WTC11 (cell line): Measurements from ENCODE around the gene AQP4. TPM values are rescaled to one million over a fixed set of nuclear protein-coding genes. Genes with fewer than 3 reads are reported as not detected.

ENCODE experiments used
- ATAC-seq: fragments of 200-7000 bp; cut with Tn5 transposase; 2 replicates; pipeline ENCODE4 v1.10.0; 2021; ENCODE audit warnings: mild to moderate bottlenecking, moderate library complexity
- CTCF ChIA-PET: fragments of 300-600 bp; sonication (Branson Sonifier 250); formaldehyde crosslinking; loops from one replicate; lab custom pipeline; 2021; ENCODE audit warnings: antibody characterized with exemption; lab: Charles Lee
- POLR2A ChIA-PET: fragments of 350-600 bp; sonication (Branson Sonifier 250); formaldehyde crosslinking; loops from one replicate; lab custom pipeline; 2021; ENCODE audit warnings: antibody characterized with exemption; lab: Charles Lee
- DNase-seq: peaks from one replicate; pipeline ENCODE4 v3.0.0; 2021; ENCODE audit warnings: low spot score
- H3K27ac Mint-ChIP-seq: 2 replicates; pipeline ENCODE4 v1.8.0; 2021; ENCODE audit warnings: mixed read lengths
- H3K27me3 Mint-ChIP-seq: 2 replicates; pipeline ENCODE4 v1.8.0; 2021; ENCODE audit warnings: low read depth, mild to moderate bottlenecking, moderate library complexity, mixed read lengths
- H3K36me3 Mint-ChIP-seq: 2 replicates; pipeline ENCODE4 v1.8.0; 2021; ENCODE audit warnings: mixed read lengths
- H3K4me1 Mint-ChIP-seq: 2 replicates; pipeline ENCODE4 v1.8.0; 2022; ENCODE audit warnings: mixed read lengths
- H3K4me3 Mint-ChIP-seq: 2 replicates; pipeline ENCODE4 v1.8.0; 2021; ENCODE audit warnings: mild to moderate bottlenecking, moderate library complexity, mixed read lengths
- H3K9me3 Mint-ChIP-seq: 2 replicates; pipeline ENCODE4 v1.8.0; 2021; ENCODE audit warnings: mixed read lengths
- FOXJ3 ChIP-seq: sonication (generic); formaldehyde crosslinking; IDR thresholded peaks from 2 replicates; pipeline ENCODE4 v1.9.0; 2021; ENCODE audit warnings: missing genetic modification reagents, mild to moderate bottlenecking, borderline replicate concordance
- GABPB1 ChIP-seq: sonication (generic); formaldehyde crosslinking; IDR thresholded peaks from 2 replicates; pipeline ENCODE4 v1.8.1; 2023; ENCODE audit warnings: mild to moderate bottlenecking, missing genetic modification reagents
- MYBL2 ChIP-seq: sonication (generic); formaldehyde crosslinking; IDR thresholded peaks from 2 replicates; pipeline ENCODE4 v1.8.1; 2023; ENCODE audit warnings: mild to moderate bottlenecking, moderate library complexity, missing genetic modification reagents
- NR1H2 ChIP-seq: sonication (generic); formaldehyde crosslinking; IDR thresholded peaks from 2 replicates; pipeline ENCODE4 v1.9.0; 2021; ENCODE audit warnings: mild to moderate bottlenecking, moderate library complexity, missing genetic modification reagents
- TP53 ChIP-seq: sonication (generic); formaldehyde crosslinking; IDR thresholded peaks from 2 replicates; pipeline ENCODE4 v1.8.1; 2023; ENCODE audit warnings: mild to moderate bottlenecking, missing genetic modification reagents
- ZNF138 ChIP-seq: sonication (generic); formaldehyde crosslinking; conservative IDR thresholded peaks from 2 replicates; pipeline ENCODE4 v1.8.1; 2022; ENCODE audit warnings: mild to moderate bottlenecking, moderate library complexity, missing genetic modification reagents
- ZNF317 ChIP-seq: sonication (generic); formaldehyde crosslinking; IDR thresholded peaks from 2 replicates; pipeline ENCODE4 v1.8.1; 2023; ENCODE audit warnings: low read depth, mild to moderate bottlenecking, moderate library complexity, missing genetic modification reagents, borderline replicate concordance
- ZNF396 ChIP-seq: fragments of 250-450 bp; sonication (Bioruptor Pico); IDR thresholded peaks from 2 replicates; pipeline ENCODE4 v1.8.0; 2021; ENCODE audit warnings: mild to moderate bottlenecking, moderate library complexity, borderline replicate concordance
- ZNF425 ChIP-seq: fragments of 250-450 bp; sonication (Bioruptor Pico); conservative IDR thresholded peaks from 2 replicates; pipeline ENCODE4 v1.9.0; 2021; ENCODE audit warnings: mild to moderate bottlenecking
- total RNA-seq: library from RNA; stranded (reverse); gene quantifications from 3 replicates; pipeline ENCODE4 v1.2.3, GENCODE V29; 2021
- TF ChIP-seq, protein P1 (sequence below): sonication (generic); formaldehyde crosslinking; IDR thresholded peaks from 2 replicates; pipeline ENCODE4 v1.8.1; 2022; ENCODE audit warnings: low read depth, missing genetic modification reagents, borderline replicate concordance
- TF ChIP-seq, protein P2 (sequence below): sonication (generic); formaldehyde crosslinking; IDR thresholded peaks from 2 replicates; pipeline ENCODE4 v1.8.0; 2023; ENCODE audit warnings: missing genetic modification reagents, mild to moderate bottlenecking, borderline replicate concordance
- TF ChIP-seq, protein P3 (sequence below): fragments of 250-450 bp; sonication (Bioruptor Pico); IDR thresholded peaks from 2 replicates; pipeline ENCODE4 v1.9.0; 2021; ENCODE audit warnings: moderate library complexity, mild to moderate bottlenecking, inconsistent platforms, borderline replicate concordance
- TF ChIP-seq, protein P4 (sequence below): sonication (generic); formaldehyde crosslinking; IDR thresholded peaks from 2 replicates; pipeline ENCODE4 v1.8.0; 2022; ENCODE audit warnings: mild to moderate bottlenecking, missing genetic modification reagents

Gene AQP4
- total RNA-seq, 1 experiment from 2014 or later, result 4.5 TPM

DNA sequence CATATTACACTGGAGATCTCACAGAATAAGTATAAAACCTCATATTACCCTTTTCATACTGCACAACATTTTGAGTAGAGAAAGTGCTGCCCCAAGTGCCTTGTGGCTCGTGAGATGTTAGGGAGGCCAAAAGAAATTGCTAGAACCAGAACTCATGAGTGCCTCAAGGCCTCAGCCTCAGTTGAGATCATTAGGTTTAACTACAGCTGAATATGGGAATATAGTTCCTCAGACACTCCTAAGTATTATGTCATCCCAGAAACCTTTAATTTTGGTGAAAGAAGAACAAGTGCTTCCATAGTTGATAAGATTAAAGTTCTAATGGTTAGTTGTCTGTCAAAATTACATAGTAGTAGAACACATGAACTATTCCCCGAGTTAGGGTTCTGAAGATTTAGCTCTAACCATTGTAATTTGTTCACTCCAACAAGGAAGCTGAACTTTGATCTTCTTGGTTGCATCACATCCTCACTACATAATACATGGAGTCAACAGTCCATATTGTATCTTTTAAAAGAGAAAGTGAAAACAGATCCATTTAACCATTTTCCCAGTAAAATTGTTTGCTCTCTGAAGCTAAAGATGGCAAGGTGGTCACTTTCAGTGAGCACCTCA is 9.6 kb upstream of the AQP4 start:
- DNase-seq, result no peak
- ChIA-PET CTCF (no interaction called here), POLR2A (no interaction called here)
- no peak overlapping the region for H3K27ac Mint-ChIP-seq
- peaks cover 5% of the 10 kb centered on the region; the same call in 1 of the 2 replicates for H3K36me3 Mint-ChIP-seq
- no peak for ATAC-seq
- no peak overlapping the region for H3K4me3 Mint-ChIP-seq
- no peaks in the 10 kb centered on the region; the same call in 1 of the 2 replicates for H3K27me3 Mint-ChIP-seq
- TF ChIP-seq MYBL2 (CRISPR knock-in tag) (no peak), GABPB1 (CRISPR knock-in tag) (peak; percentile 73; the same call in 1 of the 2 replicates)
- TF ChIP-seq, protein P1, sequence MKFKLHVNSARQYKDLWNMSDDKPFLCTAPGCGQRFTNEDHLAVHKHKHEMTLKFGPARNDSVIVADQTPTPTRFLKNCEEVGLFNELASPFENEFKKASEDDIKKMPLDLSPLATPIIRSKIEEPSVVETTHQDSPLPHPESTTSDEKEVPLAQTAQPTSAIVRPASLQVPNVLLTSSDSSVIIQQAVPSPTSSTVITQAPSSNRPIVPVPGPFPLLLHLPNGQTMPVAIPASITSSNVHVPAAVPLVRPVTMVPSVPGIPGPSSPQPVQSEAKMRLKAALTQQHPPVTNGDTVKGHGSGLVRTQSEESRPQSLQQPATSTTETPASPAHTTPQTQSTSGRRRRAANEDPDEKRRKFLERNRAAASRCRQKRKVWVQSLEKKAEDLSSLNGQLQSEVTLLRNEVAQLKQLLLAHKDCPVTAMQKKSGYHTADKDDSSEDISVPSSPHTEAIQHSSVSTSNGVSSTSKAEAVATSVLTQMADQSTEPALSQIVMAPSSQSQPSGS (CRISPR knock-in tag), result no peak
- TF ChIP-seq, protein P2, sequence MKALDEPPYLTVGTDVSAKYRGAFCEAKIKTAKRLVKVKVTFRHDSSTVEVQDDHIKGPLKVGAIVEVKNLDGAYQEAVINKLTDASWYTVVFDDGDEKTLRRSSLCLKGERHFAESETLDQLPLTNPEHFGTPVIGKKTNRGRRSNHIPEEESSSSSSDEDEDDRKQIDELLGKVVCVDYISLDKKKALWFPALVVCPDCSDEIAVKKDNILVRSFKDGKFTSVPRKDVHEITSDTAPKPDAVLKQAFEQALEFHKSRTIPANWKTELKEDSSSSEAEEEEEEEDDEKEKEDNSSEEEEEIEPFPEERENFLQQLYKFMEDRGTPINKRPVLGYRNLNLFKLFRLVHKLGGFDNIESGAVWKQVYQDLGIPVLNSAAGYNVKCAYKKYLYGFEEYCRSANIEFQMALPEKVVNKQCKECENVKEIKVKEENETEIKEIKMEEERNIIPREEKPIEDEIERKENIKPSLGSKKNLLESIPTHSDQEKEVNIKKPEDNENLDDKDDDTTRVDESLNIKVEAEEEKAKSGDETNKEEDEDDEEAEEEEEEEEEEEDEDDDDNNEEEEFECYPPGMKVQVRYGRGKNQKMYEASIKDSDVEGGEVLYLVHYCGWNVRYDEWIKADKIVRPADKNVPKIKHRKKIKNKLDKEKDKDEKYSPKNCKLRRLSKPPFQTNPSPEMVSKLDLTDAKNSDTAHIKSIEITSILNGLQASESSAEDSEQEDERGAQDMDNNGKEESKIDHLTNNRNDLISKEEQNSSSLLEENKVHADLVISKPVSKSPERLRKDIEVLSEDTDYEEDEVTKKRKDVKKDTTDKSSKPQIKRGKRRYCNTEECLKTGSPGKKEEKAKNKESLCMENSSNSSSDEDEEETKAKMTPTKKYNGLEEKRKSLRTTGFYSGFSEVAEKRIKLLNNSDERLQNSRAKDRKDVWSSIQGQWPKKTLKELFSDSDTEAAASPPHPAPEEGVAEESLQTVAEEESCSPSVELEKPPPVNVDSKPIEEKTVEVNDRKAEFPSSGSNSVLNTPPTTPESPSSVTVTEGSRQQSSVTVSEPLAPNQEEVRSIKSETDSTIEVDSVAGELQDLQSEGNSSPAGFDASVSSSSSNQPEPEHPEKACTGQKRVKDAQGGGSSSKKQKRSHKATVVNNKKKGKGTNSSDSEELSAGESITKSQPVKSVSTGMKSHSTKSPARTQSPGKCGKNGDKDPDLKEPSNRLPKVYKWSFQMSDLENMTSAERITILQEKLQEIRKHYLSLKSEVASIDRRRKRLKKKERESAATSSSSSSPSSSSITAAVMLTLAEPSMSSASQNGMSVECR (CRISPR knock-in tag), result no peak
- peaks cover 9% of the 10 kb centered on the region for H3K9me3 Mint-ChIP-seq
- H3K4me1 Mint-ChIP-seq, result peaks cover 12% of the 10 kb centered on the region

DNA sequence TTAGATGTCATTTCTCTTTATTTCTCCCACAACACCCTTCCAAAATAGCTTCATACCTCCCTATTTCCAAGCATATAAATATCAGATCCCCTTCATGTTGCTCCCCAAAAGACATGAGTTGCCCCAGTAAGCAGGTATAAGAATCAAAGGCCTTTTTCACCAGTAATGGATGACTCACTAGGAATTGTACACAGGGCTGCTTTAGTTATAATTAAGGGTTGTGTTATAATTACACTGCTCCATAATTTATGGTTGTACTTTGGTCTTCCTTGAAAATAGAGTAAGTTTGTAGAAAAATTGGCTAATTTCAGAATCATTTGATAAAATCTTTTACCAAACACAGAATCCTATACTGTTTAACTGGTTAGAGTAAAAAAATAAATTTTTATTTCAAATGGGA is 8.8 kb upstream of the AQP4 start:
- H3K9me3 Mint-ChIP-seq, result peaks cover 9% of the 10 kb centered on the region
- TF ChIP-seq NR1H2 (CRISPR knock-in tag), result no peak
- TF ChIP-seq FOXJ3 (CRISPR knock-in tag), result no peak
- TF ChIP-seq, protein P3, sequence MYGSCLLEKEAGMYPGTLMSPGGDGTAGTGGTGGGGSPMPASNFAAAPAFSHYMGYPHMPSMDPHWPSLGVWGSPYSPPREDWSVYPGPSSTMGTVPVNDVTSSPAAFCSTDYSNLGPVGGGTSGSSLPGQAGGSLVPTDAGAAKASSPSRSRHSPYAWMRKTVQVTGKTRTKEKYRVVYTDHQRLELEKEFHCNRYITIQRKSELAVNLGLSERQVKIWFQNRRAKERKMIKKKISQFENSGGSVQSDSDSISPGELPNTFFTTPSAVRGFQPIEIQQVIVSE (CRISPR knock-in tag), result no peak
- no peaks in the 10 kb centered on the region; the same call in 1 of the 2 replicates for H3K27me3 Mint-ChIP-seq
- POLR2A ChIA-PET, result no interaction called here
- CTCF ChIA-PET, result no interaction called here
- H3K27ac Mint-ChIP-seq, result no peak overlapping the region
- H3K36me3 Mint-ChIP-seq, result peaks cover 5% of the 10 kb centered on the region; the same call in 1 of the 2 replicates
- no peak for DNase-seq
- H3K4me3 Mint-ChIP-seq, result no peak overlapping the region
- peaks cover 12% of the 10 kb centered on the region for H3K4me1 Mint-ChIP-seq
- ATAC-seq, result no peak

DNA sequence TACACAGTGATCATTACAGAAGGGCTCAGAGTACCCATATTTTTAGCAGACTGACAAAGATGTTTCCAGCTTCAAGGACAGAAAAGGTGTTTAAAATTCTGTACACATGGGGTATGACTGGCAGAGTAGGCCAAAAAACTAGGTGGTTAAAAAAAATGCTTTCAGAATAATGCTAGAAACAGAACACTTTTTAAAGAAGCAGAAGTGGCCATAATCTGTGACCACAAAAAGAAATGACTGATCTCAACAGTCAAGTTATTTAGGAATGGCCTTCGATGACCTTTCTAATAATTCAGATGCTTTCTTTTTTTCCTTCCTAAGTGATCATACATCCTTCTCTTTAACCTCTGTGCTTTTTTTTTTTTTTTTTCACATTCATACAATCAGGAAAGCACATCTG is 4.1 kb upstream of the AQP4 start:
- no peak overlapping the region for H3K4me3 Mint-ChIP-seq
- H3K36me3 Mint-ChIP-seq, result no peaks in the 10 kb centered on the region
- H3K9me3 Mint-ChIP-seq, result no peaks in the 10 kb centered on the region
- DNase-seq, result no peak
- TF ChIP-seq ZNF317 (CRISPR knock-in tag) (no peak), TP53 (CRISPR knock-in tag) (no peak)
- H3K4me1 Mint-ChIP-seq, result peaks cover 24% of the 10 kb centered on the region
- ChIA-PET POLR2A (no interaction called here), CTCF (no interaction called here)
- H3K27ac Mint-ChIP-seq, result no peak overlapping the region
- ATAC-seq, result no peak
- H3K27me3 Mint-ChIP-seq, result no peaks in the 10 kb centered on the region; the same call in none of the 2 replicates

GRCh38 chr18:26868968-26869586 is 3.6 kb upstream of the AQP4 start:
- Mint-ChIP-seq H3K27me3 (no peaks in the 10 kb centered on the region; the same call in none of the 2 replicates), H3K9me3 (no peaks in the 10 kb centered on the region), H3K36me3 (no peaks in the 10 kb centered on the region), H3K4me3 (no peak overlapping the region), H3K27ac (no peak overlapping the region), H3K4me1 (peaks cover 30% of the 10 kb centered on the region)
- ChIA-PET CTCF (no interaction called here), POLR2A (no interaction called here)
- DNase-seq (no peak), ATAC-seq (no peak)
- TF ChIP-seq GABPB1 (CRISPR knock-in tag), result no peak
- no peak for TF ChIP-seq ZNF396
- TF ChIP-seq ZNF138 (CRISPR knock-in tag), result no peak
- TF ChIP-seq, protein P4, sequence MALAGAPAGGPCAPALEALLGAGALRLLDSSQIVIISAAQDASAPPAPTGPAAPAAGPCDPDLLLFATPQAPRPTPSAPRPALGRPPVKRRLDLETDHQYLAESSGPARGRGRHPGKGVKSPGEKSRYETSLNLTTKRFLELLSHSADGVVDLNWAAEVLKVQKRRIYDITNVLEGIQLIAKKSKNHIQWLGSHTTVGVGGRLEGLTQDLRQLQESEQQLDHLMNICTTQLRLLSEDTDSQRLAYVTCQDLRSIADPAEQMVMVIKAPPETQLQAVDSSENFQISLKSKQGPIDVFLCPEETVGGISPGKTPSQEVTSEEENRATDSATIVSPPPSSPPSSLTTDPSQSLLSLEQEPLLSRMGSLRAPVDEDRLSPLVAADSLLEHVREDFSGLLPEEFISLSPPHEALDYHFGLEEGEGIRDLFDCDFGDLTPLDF (CRISPR knock-in tag), result no peak
- no peak for TF ChIP-seq ZNF425 (CRISPR knock-in tag)
- TF ChIP-seq, protein P1 (CRISPR knock-in tag), result no peak
